Measurements from ENCODE around the gene SMURF2. TPM values are rescaled to one million over a fixed set of nuclear protein-coding genes. Genes with fewer than 3 reads are reported as not detected.

SMURF2 gene
- total RNA-seq, 1 experiment from 2014 or later = 35.3 TPM

DNA sequence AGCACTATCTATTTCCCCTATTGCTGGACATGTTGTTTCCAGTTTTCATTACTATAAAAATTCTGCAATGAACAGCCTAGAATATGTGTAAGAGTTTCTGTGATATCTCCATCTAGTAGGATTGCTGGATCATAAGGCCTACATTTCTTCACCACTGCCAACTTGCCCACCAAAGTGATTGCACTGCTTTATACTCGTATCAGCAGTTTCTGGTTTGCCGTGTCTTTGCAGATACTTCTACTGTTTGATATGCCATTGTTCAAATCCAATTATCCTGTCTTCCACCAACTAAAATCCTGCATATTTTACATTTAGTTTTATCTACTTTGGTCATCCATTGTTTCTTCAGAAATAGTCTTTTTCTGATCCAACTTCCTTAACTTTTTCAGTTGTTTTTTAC is 134.2 kb downstream of the SMURF2 start:
- Mint-ChIP-seq H3K36me3 (ENCODE audit: insufficient read depth in 1 of 3, low read depth in 3 of 3) (peaks cover 52 to 91% (median 86%) of the 10 kb centered on the region in 3 experiments), H3K4me1 (no peaks in the 10 kb centered on the region)
- no peak for DNase-seq

More for the DNA sequence above, 134.2 kb downstream of the SMURF2 start:
- no peak overlapping the region for H3K27ac ChIP-seq (ENCODE audit: insufficient read length, low read depth, low read length)
- H3K79me2 ChIP-seq (ENCODE audit: insufficient read depth, low read length) = no peaks in the 10 kb centered on the region
- no peaks in the 10 kb centered on the region for H3K27me3 ChIP-seq (ENCODE audit: insufficient read depth, low read length)
- no peak overlapping the region for H4K91ac ChIP-seq (ENCODE audit: insufficient read length, low read depth, low read length)
- H3T11ph ChIP-seq (ENCODE audit: low read length) = no peak overlapping the region
- no peak overlapping the region for H3K56ac ChIP-seq (ENCODE audit: insufficient read length, low read depth, low read length)
- H4K8ac ChIP-seq (replicated peaks; ENCODE audit: insufficient read length, low read depth, low read length) = no peak overlapping the region
- H2BK5ac ChIP-seq (ENCODE audit: insufficient read length, low read length) = no peak overlapping the region
- no peaks in the 10 kb centered on the region for H3K27me3 Mint-ChIP-seq (ENCODE audit: low read depth)
- H4K20me1 ChIP-seq (ENCODE audit: control insufficient read depth, insufficient read depth, insufficient read length) = no peaks in the 10 kb centered on the region
- H2AFZ ChIP-seq (ENCODE audit: low read length) = no peak overlapping the region
- TF ChIP-seq, protein P1, sequence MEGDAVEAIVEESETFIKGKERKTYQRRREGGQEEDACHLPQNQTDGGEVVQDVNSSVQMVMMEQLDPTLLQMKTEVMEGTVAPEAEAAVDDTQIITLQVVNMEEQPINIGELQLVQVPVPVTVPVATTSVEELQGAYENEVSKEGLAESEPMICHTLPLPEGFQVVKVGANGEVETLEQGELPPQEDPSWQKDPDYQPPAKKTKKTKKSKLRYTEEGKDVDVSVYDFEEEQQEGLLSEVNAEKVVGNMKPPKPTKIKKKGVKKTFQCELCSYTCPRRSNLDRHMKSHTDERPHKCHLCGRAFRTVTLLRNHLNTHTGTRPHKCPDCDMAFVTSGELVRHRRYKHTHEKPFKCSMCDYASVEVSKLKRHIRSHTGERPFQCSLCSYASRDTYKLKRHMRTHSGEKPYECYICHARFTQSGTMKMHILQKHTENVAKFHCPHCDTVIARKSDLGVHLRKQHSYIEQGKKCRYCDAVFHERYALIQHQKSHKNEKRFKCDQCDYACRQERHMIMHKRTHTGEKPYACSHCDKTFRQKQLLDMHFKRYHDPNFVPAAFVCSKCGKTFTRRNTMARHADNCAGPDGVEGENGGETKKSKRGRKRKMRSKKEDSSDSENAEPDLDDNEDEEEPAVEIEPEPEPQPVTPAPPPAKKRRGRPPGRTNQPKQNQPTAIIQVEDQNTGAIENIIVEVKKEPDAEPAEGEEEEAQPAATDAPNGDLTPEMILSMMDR (conservative IDR thresholded peaks at IDR 0.05) = no peak
- no peaks in the 10 kb centered on the region for H3K23me2 ChIP-seq (ENCODE audit: insufficient read length, low read depth, low read length, poor library complexity, severe bottlenecking)
- H3K18ac ChIP-seq (ENCODE audit: insufficient read length, low read depth, low read length) = no peak overlapping the region
- H3K9ac ChIP-seq (ENCODE audit: extremely low read depth, insufficient read length, low read length) = no peak overlapping the region
- no peak overlapping the region for H3K14ac ChIP-seq (ENCODE audit: insufficient read depth, low read length)
- no peak overlapping the region for H2BK12ac ChIP-seq (ENCODE audit: insufficient read length, low read depth, low read length)
- no peak overlapping the region for H2AK5ac ChIP-seq (ENCODE audit: insufficient read length, low read length)
- no peak overlapping the region for H2BK120ac ChIP-seq (ENCODE audit: low read depth, low read length, poor library complexity, severe bottlenecking)
- H3K27ac Mint-ChIP-seq = no peak overlapping the region
- no peaks in the 10 kb centered on the region for H3K9me3 Mint-ChIP-seq
- no peak overlapping the region for H2BK20ac ChIP-seq (ENCODE audit: low read depth, low read length, poor library complexity, severe bottlenecking)
- no peak overlapping the region for H3K4me3 Mint-ChIP-seq
- no peak overlapping the region for H2BK15ac ChIP-seq (ENCODE audit: low read depth, low read length)
- H3K4me2 ChIP-seq (ENCODE audit: insufficient read depth, insufficient read length, low read length) = no peak overlapping the region
- H3K4me1 ChIP-seq (ENCODE audit: insufficient read depth, low read length) = no peaks in the 10 kb centered on the region
- no peaks in the 10 kb centered on the region for H3K79me1 ChIP-seq (ENCODE audit: insufficient read depth, low read depth, low read length, poor library complexity, severe bottlenecking)
- WGBS (ENCODE audit: extremely low coverage, insufficient read length, low lambda C conversion rate) = no CpG with 5 or more reads among the region's 2 CpGs
- no peaks in the 10 kb centered on the region for H3K9me3 ChIP-seq (ENCODE audit: control insufficient read depth, low read depth, low read length)
- no peak overlapping the region for H4K5ac ChIP-seq (ENCODE audit: insufficient read length, low read depth, low read length)
- no peak overlapping the region for H3K4ac ChIP-seq (ENCODE audit: low read depth, low read length)
- H3K23ac ChIP-seq (ENCODE audit: insufficient read length, low read depth, low read length) = no peak overlapping the region
